ENCODE results near the gene R3HDM4. TPM values are rescaled to one million over a fixed set of nuclear protein-coding genes. Genes with fewer than 3 reads are reported as not detected.

The R3HDM4 gene
- total and polyA plus RNA-seq, 10 of the 15 experiments (the other 5 are each of a cell fraction or from before 2014, with no cell fraction given) = 1.3 to 65.8 (median 27.7) TPM

DNA sequence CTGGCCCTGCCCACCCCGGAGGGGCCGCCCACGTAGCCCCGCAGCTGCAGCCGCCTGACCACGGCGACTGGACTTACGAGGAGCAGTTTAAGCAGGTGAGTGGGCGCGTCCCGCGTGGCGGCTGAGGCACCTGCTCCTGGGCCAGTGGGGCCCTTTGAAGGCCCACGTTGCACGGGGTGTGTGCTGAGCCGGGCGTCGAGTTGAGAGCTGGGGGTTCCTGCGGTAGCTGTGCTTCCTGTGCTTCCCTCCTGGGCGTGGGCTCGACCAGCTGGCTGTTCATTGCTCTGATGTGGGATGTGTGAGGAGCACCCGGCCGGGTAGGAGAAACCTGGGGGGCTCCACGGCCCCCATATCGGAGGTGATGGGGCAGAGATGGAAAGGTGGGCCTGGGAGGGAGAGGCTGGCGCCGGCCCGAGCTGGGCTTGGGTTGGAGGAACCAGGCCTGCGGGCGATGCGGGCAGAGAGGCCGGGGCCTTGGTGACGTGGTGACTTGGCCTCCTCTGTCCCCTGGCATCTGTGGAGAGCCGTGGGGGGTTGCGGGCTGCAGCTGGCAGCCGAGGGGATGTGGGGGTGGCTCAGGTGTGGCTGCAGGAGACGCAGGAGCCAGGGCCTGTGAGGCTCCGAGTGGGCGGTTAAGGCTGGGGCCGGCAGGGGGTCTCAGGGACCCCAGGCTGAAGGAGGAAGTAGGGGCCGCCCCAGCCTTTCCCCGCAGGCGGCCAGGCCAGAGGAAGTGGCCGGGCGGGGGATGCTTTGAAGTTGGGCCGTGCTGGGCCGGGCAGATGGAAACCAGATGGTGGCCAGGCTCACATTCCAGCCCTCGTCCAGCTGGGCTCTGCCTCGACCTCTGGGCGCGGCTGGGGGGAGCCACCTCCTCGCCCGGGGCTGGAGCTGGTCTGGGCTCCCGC, 19.9 kb upstream of the R3HDM4 start (continued):
- no peak for TF ChIP-seq PRDM15 (CRISPR knock-in tag; IDR thresholded peaks at IDR 0.05)
- TF ChIP-seq MEF2B (IDR thresholded peaks at IDR 0.05; ENCODE audit: partially characterized antibody, poor library complexity, severe bottlenecking) = peak; percentile 54
- no peak for TF ChIP-seq KDM1A (IDR thresholded peaks at IDR 0.05; ENCODE audit: borderline replicate concordance)
- peak; percentile 52 to 53 for TF ChIP-seq IKZF2 (IDR thresholded peaks at IDR 0.05)
- no peak for TF ChIP-seq WRNIP1 (IDR thresholded peaks at IDR 0.05; ENCODE audit: borderline replicate concordance, low read depth, low read length)
- no peak for TF ChIP-seq HCFC1 (IDR thresholded peaks at IDR 0.05; ENCODE audit: low read length)
- TF ChIP-seq FOXM1 (IDR thresholded peaks at IDR 0.05; ENCODE audit: low read depth, low read length) = no peak
- TF ChIP-seq, protein P1, sequence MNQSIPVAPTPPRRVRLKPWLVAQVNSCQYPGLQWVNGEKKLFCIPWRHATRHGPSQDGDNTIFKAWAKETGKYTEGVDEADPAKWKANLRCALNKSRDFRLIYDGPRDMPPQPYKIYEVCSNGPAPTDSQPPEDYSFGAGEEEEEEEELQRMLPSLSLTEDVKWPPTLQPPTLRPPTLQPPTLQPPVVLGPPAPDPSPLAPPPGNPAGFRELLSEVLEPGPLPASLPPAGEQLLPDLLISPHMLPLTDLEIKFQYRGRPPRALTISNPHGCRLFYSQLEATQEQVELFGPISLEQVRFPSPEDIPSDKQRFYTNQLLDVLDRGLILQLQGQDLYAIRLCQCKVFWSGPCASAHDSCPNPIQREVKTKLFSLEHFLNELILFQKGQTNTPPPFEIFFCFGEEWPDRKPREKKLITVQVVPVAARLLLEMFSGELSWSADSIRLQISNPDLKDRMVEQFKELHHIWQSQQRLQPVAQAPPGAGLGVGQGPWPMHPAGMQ (IDR thresholded peaks at IDR 0.05; ENCODE audit: borderline replicate concordance) = no peak
- no peak for TF ChIP-seq ZNF217 (IDR thresholded peaks at IDR 0.05)
- no peak for TF ChIP-seq CBX5 (IDR thresholded peaks at IDR 0.05; ENCODE audit: low read depth)
- no peak for TF ChIP-seq EZH2 (IDR thresholded peaks at IDR 0.05; ENCODE audit: borderline replicate concordance, control insufficient read depth, low read depth, low read length)
- no peak for TF ChIP-seq CEBPB (IDR thresholded peaks at IDR 0.05; ENCODE audit: borderline replicate concordance in 1 of 2, low read depth in 2 of 2, low read length in 2 of 2)
- no peak for TF ChIP-seq GABPA (IDR thresholded peaks at IDR 0.05; ENCODE audit: low read depth)
- TF ChIP-seq USF2 (IDR thresholded peaks at IDR 0.05; ENCODE audit: borderline replicate concordance, low read depth, low read length) = no peak
- TF ChIP-seq CHD2 (IDR thresholded peaks at IDR 0.05; ENCODE audit: borderline replicate concordance, low read depth, low read length) = 0 out of 2 replicates have a peak, but pooled peaks have one; percentile 25
- TF ChIP-seq CHD1 (IDR thresholded peaks at IDR 0.05; ENCODE audit: low read depth, low read length) = no peak
- TF ChIP-seq RFX5 (IDR thresholded peaks at IDR 0.05; ENCODE audit: low read depth, low read length) = no peak
- no peak for TF ChIP-seq RBBP5 (conservative IDR thresholded peaks at IDR 0.05)
- peak; percentile 54; the same call in 1 of the 2 replicates for TF ChIP-seq RELB (IDR thresholded peaks at IDR 0.05; ENCODE audit: low read depth)
- no peak for TF ChIP-seq MYC (IDR thresholded peaks at IDR 0.05; ENCODE audit: insufficient read depth, insufficient read length, insufficient replicate concordance, low read length, severe bottlenecking)

All from GM12878 (cell line).